ENCODE results near the gene ERV3-1.

- TF ChIP-seq CTCF (IDR thresholded peaks at IDR 0.05) (no peak), ZFX (IDR thresholded peaks at IDR 0.05; ENCODE audit: borderline replicate concordance) (no peak)
Observed at GRCh38 chr7:65037740-65038688, 31.5 kb upstream of the ERV3-1 start.

All from 22Rv1 (cell line).